Amygdala (tissue), 56 donors: Measurements from ENCODE around the gene HNF4A.

Experiments used
- DNase-seq, 56 donors: peaks; one replicate each; lab custom pipeline; 2025; lab: John Stamatoyannopoulos, UW

Gene HNF4A

GRCh38 chr20:44435630-44436335 is 80.3 kb downstream of the HNF4A start:
- no peak for DNase-seq

- no peak for DNase-seq
These were observed 80.9 kb downstream of the HNF4A start for GRCh38 chr20:44436393-44436792.

- no peak for DNase-seq
These were observed 82.0 kb downstream of the HNF4A start for GRCh38 chr20:44437497-44437896.

GRCh38 chr20:44438782-44439181 is 83.3 kb downstream of the HNF4A start:
- no peak for DNase-seq

GRCh38 chr20:44439318-44439717 is 83.8 kb downstream of the HNF4A start:
- no peak for DNase-seq

- no peak for DNase-seq
These were observed 87.0 kb downstream of the HNF4A start for GRCh38 chr20:44442298-44443070.

- no peak for DNase-seq
These were observed 90.5 kb downstream of the HNF4A start for GRCh38 chr20:44445742-44446710.

GRCh38 chr20:44447827-44448419 is 92.4 kb downstream of the HNF4A start:
- no peak for DNase-seq

- DNase-seq: peak in 1 of 56 donors; percentile 2
These were observed 93.5 kb downstream of the HNF4A start for GRCh38 chr20:44448753-44449546.

- DNase-seq: no peak
These were observed 94.4 kb downstream of the HNF4A start for GRCh38 chr20:44449864-44450263.

- no peak for DNase-seq
These were observed 94.9 kb downstream of the HNF4A start for GRCh38 chr20:44450281-44450889.

- DNase-seq: no peak
These were observed 95.5 kb downstream of the HNF4A start for GRCh38 chr20:44450903-44451450.

- DNase-seq: no peak
These were observed 98.9 kb downstream of the HNF4A start for GRCh38 chr20:44454306-44454963.

GRCh38 chr20:44455126-44455525 is 99.6 kb downstream of the HNF4A start:
- no peak for DNase-seq

- no peak for DNase-seq
These were observed 101.1 kb downstream of the HNF4A start for GRCh38 chr20:44456611-44457010.

- no peak for DNase-seq
These were observed 101.5 kb downstream of the HNF4A start for GRCh38 chr20:44457016-44457415.

GRCh38 chr20:44459271-44459670 is 103.8 kb downstream of the HNF4A start:
- DNase-seq: no peak

- DNase-seq: no peak
These were observed 105.3 kb downstream of the HNF4A start for GRCh38 chr20:44460795-44461141.
